Measurements from ENCODE around the gene SOWAHC.
"Not testable (repeated sequence)": the region's sequence is repeated elsewhere in the genome, so short reads cannot be mapped to it uniquely, and the experiment has no call there.

Gene SOWAHC

GRCh38 chr2:109613922-109614714 lies at the start of gene SOWAHC, which contains the start of gene SEPTIN10:
Gene SOWAHC, plus strand, starts transcription at chr2:109614364. Its CDS starts 126 bp downstream, at chr2:109614490.
Gene SEPTIN10, minus strand, starts transcription at chr2:109613966. Its CDS starts 139 bp downstream, at chr2:109613827.
- Mint-ChIP-seq H3K27ac (peak within 1 kb of the TSS; percentile 99), H3K27me3 (ENCODE audit: low read depth, poor library complexity) (peaks cover 20% of the 10 kb centered on the region), H3K36me3 (ENCODE audit: low read depth) (peaks cover 9% of the 10 kb centered on the region), H3K4me1 (peaks cover 59% of the 10 kb centered on the region), H3K4me3 (peak within 1 kb of the TSS; percentile 98), H3K9me3 (no peaks in the 10 kb centered on the region)
- DNase-seq, result peak; percentile 97
- TF ChIP-seq CTCF (IDR thresholded peaks at IDR 0.05), result no peak

- no peak for DNase-seq
- Mint-ChIP-seq H3K36me3 (ENCODE audit: low read depth) (peaks cover 22% of the 10 kb centered on the region), H3K4me1 (peaks cover 5% of the 10 kb centered on the region), H3K4me3 (no peak overlapping the region), H3K9me3 (no peaks in the 10 kb centered on the region), H3K27ac (peak overlapping the region; percentile 82), H3K27me3 (ENCODE audit: low read depth, poor library complexity) (no peaks in the 10 kb centered on the region)
- TF ChIP-seq CTCF (IDR thresholded peaks at IDR 0.05), result no peak
Measured at GRCh38 chr2:109575373-109575772, 38.8 kb upstream of the SOWAHC start.

GRCh38 chr2:109577630-109578029 lies 36.5 kb upstream of the SOWAHC start:
- H3K27me3 Mint-ChIP-seq (ENCODE audit: low read depth, poor library complexity); H3K9me3 Mint-ChIP-seq; DNase-seq; H3K4me3 Mint-ChIP-seq: not testable (repeated sequence)
- peak overlapping the region; percentile 5 for H3K27ac Mint-ChIP-seq
- peaks cover 22% of the 10 kb centered on the region for H3K36me3 Mint-ChIP-seq (ENCODE audit: low read depth)
- H3K4me1 Mint-ChIP-seq, result peaks cover 12% of the 10 kb centered on the region

GRCh38 chr2:109582928-109583895 lies 31.0 kb upstream of the SOWAHC start:
- H3K27ac Mint-ChIP-seq, result no peak overlapping the region
- H3K36me3 Mint-ChIP-seq (ENCODE audit: low read depth), result peaks cover 65% of the 10 kb centered on the region
- TF ChIP-seq CTCF (IDR thresholded peaks at IDR 0.05), result no peak
- H3K4me1 Mint-ChIP-seq, result peaks cover 36% of the 10 kb centered on the region
- DNase-seq, result no peak
- H3K27me3 Mint-ChIP-seq (ENCODE audit: low read depth, poor library complexity), result no peaks in the 10 kb centered on the region
- peaks cover 4% of the 10 kb centered on the region for H3K9me3 Mint-ChIP-seq
- no peak overlapping the region for H3K4me3 Mint-ChIP-seq

DNA sequence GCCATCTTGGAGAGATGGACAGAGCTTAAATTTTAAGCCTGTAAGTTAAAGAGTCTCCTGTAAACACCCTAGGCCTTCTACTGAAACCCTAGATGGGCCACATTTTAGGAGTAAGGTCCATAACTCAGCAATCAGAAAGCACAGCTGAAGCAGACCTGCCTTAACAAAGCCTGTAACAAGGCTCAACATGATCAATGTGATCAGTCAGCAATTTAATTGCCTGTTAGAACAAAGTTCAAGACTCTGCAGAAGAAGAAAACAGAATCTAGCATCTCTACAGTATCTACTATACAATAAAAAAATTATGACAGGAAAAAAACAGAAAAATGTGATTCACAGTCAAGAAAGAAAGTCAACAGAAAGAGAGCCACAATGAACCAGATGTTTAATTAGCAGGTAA lies 27.5 kb upstream of the SOWAHC start:
- Mint-ChIP-seq H3K27ac (peak overlapping the region; percentile 7), H3K9me3 (peaks cover 5% of the 10 kb centered on the region), H3K27me3 (ENCODE audit: low read depth, poor library complexity) (no peaks in the 10 kb centered on the region), H3K36me3 (ENCODE audit: low read depth) (peaks cover 74% of the 10 kb centered on the region), H3K4me1 (peaks cover 33% of the 10 kb centered on the region), H3K4me3 (no peak overlapping the region)
- no peak for TF ChIP-seq CTCF (IDR thresholded peaks at IDR 0.05)
- DNase-seq, result no peak

GRCh38 chr2:109591206-109591605 lies 23.0 kb upstream of the SOWAHC start:
- no peak for TF ChIP-seq CTCF (IDR thresholded peaks at IDR 0.05)
- Mint-ChIP-seq H3K27ac (no peak overlapping the region), H3K9me3 (peaks cover 8% of the 10 kb centered on the region), H3K27me3 (ENCODE audit: low read depth, poor library complexity) (no peaks in the 10 kb centered on the region), H3K4me3 (no peak overlapping the region), H3K36me3 (ENCODE audit: low read depth) (peaks cover 66% of the 10 kb centered on the region), H3K4me1 (peaks cover 38% of the 10 kb centered on the region)
- DNase-seq, result no peak

Measured in nephron progenitor cell (in vitro differentiated cells).